Tibial nerve (tissue), 4 donors: Measurements from ENCODE around the gene TFDP2. TPM values are rescaled to one million over a fixed set of nuclear protein-coding genes. Genes with fewer than 3 reads are reported as not detected.
"Not testable (repeated sequence)": the region's sequence is repeated elsewhere in the genome, so short reads cannot be mapped to it uniquely, and the experiment has no call there.

Experiments
- DNase-seq, 2 donors: peaks; one replicate each; pipeline ENCODE4 v3.0.0-alpha.2; 2019; ENCODE audit warnings: low spot score in 2 of 2
- H3K27ac ChIP-seq, 4 donors: fragments of 200-600 bp; sonication (generic) in 3 of 4; one replicate each; pipeline ENCODE4 v1.5.1; 2017 to 2019; ENCODE audit warnings: mild to moderate bottlenecking in 1 of 4
- H3K27me3 ChIP-seq, 2 donors: fragments of 200-600 bp; sonication (generic) in 1 of 2; one replicate each; pipeline versions ENCODE4 v1.5.1 to v1.6.0; 2017 to 2019
- H3K36me3 ChIP-seq, 3 donors: fragments of 200-600 bp; sonication (generic); one replicate each; pipeline ENCODE4 v1.5.1; 2018 to 2019
- H3K4me1 ChIP-seq, 4 donors: fragments of 200-600 bp; sonication (generic) in 3 of 4; one replicate each; pipeline ENCODE4 v1.5.1; 2017 to 2019
- H3K4me3 ChIP-seq, 4 donors: fragments of 200-600 bp; sonication (generic) in 3 of 4; one replicate each; pipeline ENCODE4 v1.5.1; 2017 to 2019; ENCODE audit warnings: mild to moderate bottlenecking in 1 of 4, moderate library complexity in 1 of 4
- H3K9me3 ChIP-seq, 4 donors: fragments of 200-600 bp; sonication (generic) in 3 of 4; one replicate each; pipeline ENCODE4 v1.5.1; 2017 to 2019
- CTCF ChIP-seq, 5 experiments: fragments of 200-600 bp in 3 of 5; fragments of 450-650 bp in 2 of 5; sonication (generic) in 3 of 5; IDR thresholded peaks; one replicate each; pipeline ENCODE4 v1.5.1; 2016 to 2019; ENCODE audit warnings: antibody characterized with exemption in 5 of 5, mild to moderate bottlenecking in 3 of 5, moderate library complexity in 2 of 5
- EP300 ChIP-seq, 2 donors: sonication (generic); formaldehyde crosslinking; IDR thresholded peaks; one replicate each; pipeline ENCODE4 v1.6.1; 2017; ENCODE audit warnings: antibody characterized with exemption in 2 of 2, mild to moderate bottlenecking in 1 of 2
- POLR2A ChIP-seq, 2 donors: fragments of 450-650 bp; IDR thresholded peaks; one replicate each; pipeline ENCODE4 v1.6.1; 2017; ENCODE audit warnings: antibody characterized with exemption in 2 of 2, mild to moderate bottlenecking in 2 of 2, moderate library complexity in 2 of 2
- WGBS, 2 donors: methylation state at CpG; one replicate each; pipeline ENCODE4 v1.1.5; 2018; 5-methylcytosine and 5-hydroxymethylcytosine counted together
- total RNA-seq, 4 donors: library from RNA; depleted of rRNA; stranded (reverse); fragments of >200 nt; gene quantifications; one replicate each; pipeline ENCODE4 v1.1.0, GENCODE V29; 2016

Gene TFDP2
- total RNA-seq, 4 donors from 2014 or later: 30.0 to 95.7 (median 70.6) TPM

- no peaks in the 10 kb centered on the region for H3K27me3 ChIP-seq
- no peak overlapping the region for H3K4me3 ChIP-seq
- TF ChIP-seq POLR2A (IDR thresholded peaks at IDR 0.05) (no peak), CTCF (IDR thresholded peaks at IDR 0.05) (no peak), EP300 (IDR thresholded peaks at IDR 0.05) (no peak)
- H3K36me3 ChIP-seq: no peaks in the 10 kb centered on the region
- no peak for DNase-seq
- H3K4me1 ChIP-seq: no peaks in the 10 kb centered on the region
- 84 to 96% methylated on average over 2 of the region's 2 CpGs for WGBS, 2 donors
- H3K9me3 ChIP-seq: no peaks in the 10 kb centered on the region
- H3K27ac ChIP-seq: no peak overlapping the region
Observed at GRCh38 chr3:142013993-142014392, 135.4 kb downstream of the TFDP2 start.

GRCh38 chr3:142013326-142013980 is 135.9 kb downstream of the TFDP2 start:
- Histone ChIP-seq H3K36me3 (no peaks in the 10 kb centered on the region), H3K4me1 (no peaks in the 10 kb centered on the region), H3K9me3 (no peaks in the 10 kb centered on the region), H3K4me3 (no peak overlapping the region), H3K27me3 (no peaks in the 10 kb centered on the region), H3K27ac (no peak overlapping the region)
- no peak for DNase-seq
- TF ChIP-seq EP300 (IDR thresholded peaks at IDR 0.05) (no peak), POLR2A (IDR thresholded peaks at IDR 0.05) (no peak), CTCF (IDR thresholded peaks at IDR 0.05) (no peak)
- WGBS, 2 donors: 70 to 78% methylated on average over 2 of the region's 2 CpGs

GRCh38 chr3:142009029-142009428 is 140.3 kb downstream of the TFDP2 start:
- DNase-seq: no peak
- Histone ChIP-seq H3K9me3 (no peaks in the 10 kb centered on the region), H3K4me1 (no peaks in the 10 kb centered on the region), H3K4me3 (no peak overlapping the region), H3K27ac (no peak overlapping the region), H3K27me3 (no peaks in the 10 kb centered on the region), H3K36me3 (no peaks in the 10 kb centered on the region)
- WGBS, 2 donors: 94 to 96% methylated on average over 1 of the region's 1 CpG
- TF ChIP-seq POLR2A (IDR thresholded peaks at IDR 0.05) (no peak), EP300 (IDR thresholded peaks at IDR 0.05) (no peak), CTCF (IDR thresholded peaks at IDR 0.05) (no peak)

DNA sequence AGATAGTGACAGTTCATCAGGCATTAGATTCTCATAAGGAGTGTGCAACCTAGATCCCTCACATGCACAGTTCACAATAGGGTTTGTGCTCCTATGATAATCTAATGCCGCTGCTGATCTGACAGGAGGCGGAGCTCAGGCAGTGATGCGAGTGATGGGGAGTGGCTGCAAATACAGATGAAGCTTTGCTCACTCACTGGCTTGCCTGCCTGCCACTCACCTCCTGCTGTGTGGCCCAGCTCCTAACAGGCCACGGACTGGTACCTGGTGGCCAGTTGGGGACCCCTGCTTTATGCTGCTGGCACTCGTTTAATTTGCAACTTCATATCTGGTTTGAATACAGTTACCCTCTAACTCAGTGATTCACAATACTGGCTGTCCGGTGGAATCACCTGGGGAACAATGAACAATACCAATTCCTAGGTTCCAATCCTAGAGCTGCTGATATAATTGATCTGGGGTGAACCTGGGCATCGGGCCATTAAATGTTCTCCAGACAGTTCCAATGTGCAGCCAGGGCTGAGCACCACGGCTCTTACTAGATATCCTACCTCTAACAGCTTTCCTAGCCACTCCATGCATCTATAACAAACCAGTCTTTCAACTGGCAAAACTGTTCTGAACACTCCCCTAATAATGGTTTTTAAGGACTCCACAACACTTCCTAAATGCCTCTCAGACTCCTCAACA is 141.5 kb downstream of the TFDP2 start:
- WGBS, 2 donors: 89 to 92% methylated on average over 8 of the region's 8 CpGs
- no peak overlapping the region for H3K4me3 ChIP-seq
- no peaks in the 10 kb centered on the region for H3K36me3 ChIP-seq
- H3K4me1 ChIP-seq: no peaks in the 10 kb centered on the region
- no peak overlapping the region for H3K27ac ChIP-seq
- H3K9me3 ChIP-seq: no peaks in the 10 kb centered on the region
- DNase-seq: no peak
- H3K27me3 ChIP-seq: no peaks in the 10 kb centered on the region
- TF ChIP-seq CTCF (IDR thresholded peaks at IDR 0.05): no peak
- TF ChIP-seq EP300 (IDR thresholded peaks at IDR 0.05): no peak
- TF ChIP-seq POLR2A (IDR thresholded peaks at IDR 0.05): no peak

DNA sequence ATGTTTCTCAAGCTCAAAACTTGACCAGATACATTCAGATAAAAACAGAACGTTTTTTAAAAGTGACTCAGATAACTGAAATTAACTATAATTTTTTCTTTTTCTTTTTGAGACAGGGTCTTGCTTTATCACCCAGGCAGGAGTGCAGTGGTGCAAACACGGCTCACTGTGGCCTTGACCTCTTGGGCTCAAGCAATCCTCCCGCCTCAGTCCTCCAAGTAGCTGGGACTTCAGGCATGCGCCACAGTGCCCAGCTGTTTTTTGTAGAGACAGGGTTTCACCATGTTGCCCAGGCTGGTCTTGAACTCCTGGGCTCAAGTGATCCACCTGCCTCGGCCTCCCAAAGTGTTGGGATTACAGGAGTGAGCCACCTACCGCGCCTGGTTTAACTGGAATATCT is 144.4 kb downstream of the TFDP2 start:
- H3K9me3 ChIP-seq, H3K36me3 ChIP-seq, H3K4me1 ChIP-seq, H3K4me3 ChIP-seq, H3K27ac ChIP-seq, DNase-seq, H3K27me3 ChIP-seq: not testable (repeated sequence)
- WGBS, 2 donors: 85 to 86% methylated on average over 7 of the region's 7 CpGs
